ENCODE data around the gene KDM2B.

The KDM2B gene

DNA sequence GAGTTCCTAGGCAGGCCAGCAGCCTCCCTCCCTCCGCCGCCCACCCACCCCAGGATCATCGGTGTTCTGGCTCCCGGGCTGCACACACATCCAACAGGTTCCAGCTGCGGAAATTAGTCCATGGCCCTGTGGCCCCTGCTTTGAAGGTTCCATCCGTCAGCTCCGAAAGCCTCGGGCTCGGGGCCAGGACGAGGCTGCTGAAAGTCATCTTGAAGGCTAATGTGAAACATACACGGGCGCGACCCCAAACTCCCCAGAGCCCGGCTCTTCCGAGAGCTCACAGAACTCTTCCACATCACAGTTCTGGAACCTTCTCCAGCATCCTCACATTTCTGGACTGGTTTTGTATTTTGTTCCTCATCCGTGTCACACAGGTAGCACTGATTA is 19.8 kb downstream of the KDM2B start:
- no peak for DNase-seq (ENCODE audit: low read depth)

DNA sequence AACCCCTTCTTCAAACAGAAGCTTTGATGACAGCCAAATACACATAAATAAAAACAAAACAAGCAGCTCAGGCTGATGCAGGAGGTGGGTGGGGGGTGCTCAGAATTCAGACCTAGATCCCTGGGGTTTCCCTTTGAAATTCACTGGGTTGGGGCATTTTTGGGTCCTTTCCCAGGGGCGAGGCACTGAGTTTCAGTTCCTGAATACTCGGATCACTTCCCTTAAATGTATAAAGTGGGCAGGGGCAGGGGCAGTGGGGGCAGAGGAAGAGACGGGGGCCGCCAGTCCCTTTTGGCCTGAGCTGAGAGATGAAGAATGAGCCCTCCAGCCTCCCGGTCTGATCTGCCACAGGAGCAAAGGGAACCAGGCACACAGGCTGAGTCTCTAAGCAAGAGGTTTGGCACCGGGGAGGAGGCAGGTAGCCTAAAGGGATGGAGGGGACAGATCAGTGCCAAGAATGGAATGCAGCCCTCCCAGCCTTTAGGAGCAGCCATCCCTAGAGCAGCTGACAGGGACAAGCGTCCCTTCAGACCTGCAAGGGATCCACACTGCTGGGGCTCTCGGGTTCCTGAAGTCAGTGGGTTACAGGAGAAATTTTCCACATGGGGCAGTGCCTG is 20.3 kb downstream of the KDM2B start:
- no peak for DNase-seq (ENCODE audit: low read depth)

DNA sequence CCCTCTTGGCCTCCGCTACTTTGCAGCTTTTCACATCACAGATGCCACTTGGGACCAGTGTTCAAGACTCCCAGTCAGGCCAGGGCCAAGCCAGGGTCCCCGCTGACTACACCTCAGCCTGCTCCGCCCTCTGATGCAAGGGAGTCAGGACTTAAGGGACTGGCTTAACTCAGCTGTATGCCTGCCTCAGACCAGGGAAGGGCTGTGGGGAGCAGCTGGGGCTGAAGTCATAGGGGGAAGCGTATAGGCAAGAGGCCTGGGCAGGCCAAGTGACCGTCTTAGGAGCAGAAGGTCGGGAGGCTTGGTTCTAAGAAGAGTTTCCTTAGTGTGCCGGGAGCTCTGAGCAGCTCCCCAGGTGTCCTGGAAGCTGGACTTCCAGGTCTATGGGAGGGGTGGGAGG is 21.9 kb downstream of the KDM2B start:
- no peak for DNase-seq (ENCODE audit: low read depth)

DNA sequence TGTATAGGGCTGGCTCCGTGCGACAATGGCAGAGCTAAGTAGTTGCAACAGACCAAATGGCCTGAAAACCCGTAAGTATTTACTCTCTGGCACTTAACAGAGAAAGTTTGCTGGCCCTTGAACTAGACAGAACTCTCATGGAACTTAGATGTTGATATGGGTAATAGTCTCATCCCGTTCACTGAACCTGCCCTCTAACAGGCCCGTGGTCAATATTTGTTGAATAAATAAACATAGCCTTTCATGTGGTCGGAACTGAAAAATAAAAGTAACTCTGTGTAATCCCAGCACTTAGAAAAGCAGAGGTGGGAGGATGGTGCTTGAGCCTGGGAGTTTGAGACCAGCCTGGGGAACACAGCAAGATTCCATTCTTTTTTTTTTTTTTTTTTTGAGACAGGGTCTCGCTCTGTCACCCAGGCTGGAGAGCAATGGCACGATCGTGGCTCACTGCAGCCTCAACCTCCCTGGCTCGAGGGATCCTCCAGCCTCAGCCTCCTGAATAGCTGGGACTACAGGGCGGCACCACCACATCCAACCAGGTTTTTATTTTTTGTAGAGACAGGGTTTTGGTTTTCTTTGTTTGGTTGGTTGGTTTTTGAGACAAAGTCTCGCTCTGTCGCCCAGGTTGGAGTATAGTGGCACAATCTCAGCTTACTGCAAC is 29.7 kb downstream of the KDM2B start:
- no peak for DNase-seq (ENCODE audit: low read depth)

DNA sequence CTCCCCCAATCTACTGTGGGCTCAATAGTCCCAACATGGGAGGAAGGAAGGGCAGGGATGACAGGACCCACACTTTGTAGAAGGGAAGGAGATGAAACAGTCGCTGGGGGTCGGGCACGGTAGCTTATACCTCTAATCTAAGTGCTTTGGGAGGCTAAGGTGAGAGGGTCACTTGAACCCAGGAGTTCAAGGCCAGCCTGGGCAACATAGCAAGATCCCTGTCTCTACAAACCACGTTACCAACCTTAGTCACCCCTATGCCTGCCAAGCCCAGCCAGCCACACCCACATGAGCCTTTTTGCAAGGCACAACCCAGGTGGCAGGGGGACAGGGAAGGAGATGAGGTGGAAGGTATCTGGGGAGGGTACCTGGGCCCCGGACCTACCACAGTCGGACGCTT is 31.7 kb downstream of the KDM2B start:
- no peak for DNase-seq (ENCODE audit: low read depth)

DNA sequence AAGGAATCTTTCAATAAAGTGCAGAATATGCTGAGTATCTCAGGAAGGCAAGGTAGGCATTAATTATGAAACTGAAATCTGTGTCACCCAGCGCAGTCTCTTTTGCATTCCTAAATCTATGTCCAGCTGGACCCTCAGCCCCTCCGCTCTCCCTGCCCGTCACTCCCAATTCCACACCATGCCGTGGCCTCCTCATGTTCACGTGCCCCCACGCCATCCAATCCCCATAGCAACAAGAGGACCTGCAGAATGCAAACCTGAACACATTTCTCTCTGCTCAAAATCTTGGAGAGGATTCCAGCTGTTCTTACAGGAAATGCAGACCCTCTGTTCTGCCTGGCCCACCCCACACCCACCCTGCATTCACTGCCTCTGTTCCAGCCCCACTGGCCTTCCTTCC is 35.3 kb downstream of the KDM2B start:
- DNase-seq (ENCODE audit: low read depth), result no peak

DNA sequence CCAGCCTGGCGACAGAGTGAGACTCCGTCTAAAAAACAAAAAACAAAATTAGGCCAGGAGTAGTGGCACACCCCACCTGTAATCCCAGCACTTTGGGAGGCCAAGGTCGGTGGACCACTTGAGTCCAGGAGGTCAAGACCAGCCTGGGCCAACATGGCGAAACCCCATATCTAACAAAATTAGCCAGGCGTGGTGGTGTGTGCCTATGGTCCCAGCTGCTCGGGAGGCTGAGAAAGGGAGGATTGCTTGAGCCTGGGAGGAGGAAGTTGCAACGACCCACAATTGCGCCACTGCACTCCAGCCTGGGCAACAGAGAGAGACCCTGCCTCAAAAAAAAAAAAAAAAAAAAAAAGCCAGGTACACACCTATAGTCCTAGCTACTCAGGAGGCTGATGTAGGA is 37.0 kb downstream of the KDM2B start:
- DNase-seq (ENCODE audit: low read depth), result no peak

DNA sequence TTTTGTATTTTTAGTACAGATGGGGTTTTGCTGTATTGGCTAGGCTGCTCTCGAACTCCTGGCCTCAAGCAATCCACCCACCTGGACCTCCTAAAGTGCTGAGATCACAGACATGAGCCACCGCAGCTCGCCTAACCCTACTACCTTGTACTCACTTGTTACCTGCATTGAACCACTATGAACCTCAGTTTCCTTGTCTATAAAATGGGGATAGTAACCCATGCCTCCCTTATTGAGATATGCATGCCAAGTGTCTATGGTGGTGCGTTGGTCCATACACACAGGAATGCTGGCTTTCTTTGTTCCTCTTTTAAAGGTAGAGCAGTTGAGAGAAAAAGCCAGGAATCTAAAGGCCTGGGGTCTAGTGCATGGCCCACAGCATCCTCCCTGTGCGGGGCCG is 40.9 kb downstream of the KDM2B start:
- DNase-seq (ENCODE audit: low read depth), result no peak

DNA sequence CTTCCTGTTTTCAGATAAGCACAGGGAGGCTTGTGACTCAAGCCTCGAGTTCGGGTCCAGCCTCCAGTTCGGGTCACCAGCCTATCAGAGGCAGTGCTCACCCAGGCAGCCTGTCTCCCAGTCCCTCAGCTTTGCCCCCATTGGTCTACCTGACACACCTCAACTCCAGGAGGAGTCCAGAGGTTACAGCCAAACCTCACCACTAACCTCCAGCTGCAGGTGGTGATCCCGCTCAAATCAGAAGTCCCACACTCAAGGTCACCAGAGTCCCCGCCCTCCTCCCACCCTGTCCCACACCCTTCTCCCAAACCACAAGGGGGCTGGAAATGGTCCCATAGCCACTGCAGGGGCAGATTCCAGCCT is 42.1 kb downstream of the KDM2B start:
- peak; percentile 26 for DNase-seq (ENCODE audit: low read depth)

DNA sequence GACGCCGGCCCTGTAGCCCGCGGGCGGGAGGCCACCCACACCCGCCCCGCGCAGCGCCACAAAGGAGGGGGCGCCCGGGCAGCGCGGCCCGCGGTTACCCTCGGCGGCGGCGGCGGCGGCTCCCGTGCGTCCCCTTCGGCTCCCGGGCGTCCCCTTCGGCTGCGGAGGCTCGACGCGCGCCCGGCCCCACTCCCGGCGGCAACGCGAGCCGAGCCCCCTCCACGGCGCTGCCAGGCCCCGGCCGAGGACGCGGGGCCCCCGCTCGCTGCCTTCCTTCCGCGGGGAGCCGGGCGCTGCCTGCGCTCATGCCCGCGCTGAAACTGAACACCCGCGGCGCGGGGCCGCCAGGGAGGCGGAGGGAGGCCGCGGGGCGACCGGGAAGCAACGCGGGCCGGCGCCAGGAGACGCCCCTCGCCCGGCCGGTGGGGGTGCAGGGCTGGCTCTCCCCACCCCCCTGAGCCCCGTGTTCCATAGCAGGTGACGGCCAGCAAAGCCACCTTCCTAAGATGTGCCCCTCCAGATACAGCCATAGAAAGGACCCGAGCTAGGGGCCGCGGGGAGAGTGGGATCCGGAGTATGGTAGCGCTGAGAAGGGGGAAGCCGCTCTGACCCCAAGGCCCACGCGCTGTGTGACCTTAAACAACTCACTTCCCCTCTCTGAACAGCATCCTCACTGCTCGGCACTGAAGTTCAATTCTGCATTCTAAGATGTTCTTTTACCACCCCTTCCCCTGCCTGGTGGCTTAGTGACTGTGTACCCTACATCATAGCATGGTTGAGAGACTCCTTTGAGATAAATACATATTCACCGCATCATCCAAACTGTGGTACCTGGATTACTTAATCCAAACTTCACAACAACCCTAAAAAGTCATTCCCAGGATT is 42.8 kb downstream of the KDM2B start:
- no peak for DNase-seq (ENCODE audit: low read depth)

DNA sequence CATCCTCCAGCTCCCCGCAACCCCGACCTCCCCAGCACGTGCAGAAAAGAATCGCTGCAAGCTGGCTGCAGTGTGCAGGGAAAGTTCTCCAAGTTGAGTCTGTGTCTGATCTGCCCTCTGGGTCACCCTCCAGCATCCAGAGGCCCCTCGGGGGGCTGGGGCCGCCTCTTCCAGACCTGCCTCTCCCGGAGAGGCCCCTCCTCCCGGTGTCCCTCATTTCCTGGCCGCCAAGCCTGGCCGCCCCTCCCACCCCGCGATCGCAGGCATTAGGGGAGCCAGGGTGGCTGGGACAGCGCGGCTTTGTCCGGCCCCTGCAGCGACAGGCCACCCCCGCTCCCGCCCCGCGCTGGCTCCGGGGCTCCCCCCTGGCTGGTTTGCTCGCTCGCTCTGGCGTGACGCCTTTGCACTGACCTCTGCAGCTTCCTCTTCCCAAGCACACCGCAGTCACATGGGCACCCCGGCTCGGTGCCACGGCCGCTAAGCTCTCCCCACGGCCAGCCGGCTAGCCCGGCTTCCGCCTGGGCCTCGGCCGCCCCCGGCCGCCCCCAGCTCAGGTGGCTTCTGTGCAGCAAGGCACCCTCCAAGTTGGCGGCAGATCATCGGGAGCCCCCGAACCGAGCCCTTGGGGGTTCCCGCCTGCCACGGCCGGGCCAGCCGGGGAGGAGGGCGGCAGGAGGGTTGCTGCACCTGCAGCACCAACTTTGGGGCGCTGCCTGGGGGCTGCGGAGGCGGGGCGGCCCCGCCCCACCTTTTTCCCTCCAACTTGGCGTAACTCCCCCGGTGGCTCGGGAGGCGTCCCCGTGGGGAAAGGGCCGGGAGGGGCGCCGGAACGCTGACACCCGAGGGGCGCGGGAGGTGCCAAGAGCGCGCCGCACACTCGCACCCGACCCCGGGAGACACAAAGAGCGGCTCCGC is 43.7 kb downstream of the KDM2B start:
- DNase-seq (ENCODE audit: low read depth), result peak; percentile 51

DNA sequence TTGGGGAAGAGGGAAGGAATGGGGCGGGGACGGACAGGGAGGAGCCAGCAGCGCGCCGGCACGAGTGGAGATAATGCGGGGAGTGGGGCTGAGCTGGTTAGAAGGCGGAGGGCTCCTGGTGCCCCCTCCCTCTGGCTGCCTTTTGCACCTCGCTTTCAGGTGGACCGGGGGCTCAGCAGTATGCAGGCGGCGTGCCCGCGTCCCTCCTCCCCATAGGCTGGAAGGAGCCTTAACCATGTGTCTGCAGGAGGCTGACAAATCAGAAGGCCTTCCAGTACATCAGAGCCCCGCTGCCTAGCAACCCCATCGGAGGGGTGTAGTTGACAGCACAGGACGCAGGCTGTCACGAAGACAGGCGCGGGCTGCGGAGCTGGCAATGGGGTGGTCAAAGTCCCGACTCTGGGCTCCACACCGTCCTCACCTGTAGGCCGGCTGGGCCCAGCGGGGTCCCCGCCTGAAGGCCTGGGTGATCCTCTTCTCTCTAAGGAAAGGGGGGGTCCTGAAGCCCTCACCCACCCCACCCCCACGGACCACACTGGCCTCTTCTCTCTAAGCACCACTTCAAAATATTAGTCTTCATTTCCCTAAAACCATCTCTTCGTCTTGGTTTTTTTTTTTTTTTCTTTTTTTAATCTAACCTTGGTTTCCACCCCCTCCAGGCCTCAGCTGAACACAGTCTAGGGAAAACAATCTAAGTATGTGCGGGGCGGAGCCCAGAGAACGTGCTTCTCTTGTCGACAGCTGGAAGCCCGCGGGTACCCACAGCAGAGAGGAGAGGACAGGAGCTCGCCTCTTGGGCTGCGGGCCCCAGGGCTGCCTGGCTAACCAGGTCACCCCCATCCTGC is 44.5 kb downstream of the KDM2B start:
- peak; percentile 78 for DNase-seq (ENCODE audit: low read depth)

DNA sequence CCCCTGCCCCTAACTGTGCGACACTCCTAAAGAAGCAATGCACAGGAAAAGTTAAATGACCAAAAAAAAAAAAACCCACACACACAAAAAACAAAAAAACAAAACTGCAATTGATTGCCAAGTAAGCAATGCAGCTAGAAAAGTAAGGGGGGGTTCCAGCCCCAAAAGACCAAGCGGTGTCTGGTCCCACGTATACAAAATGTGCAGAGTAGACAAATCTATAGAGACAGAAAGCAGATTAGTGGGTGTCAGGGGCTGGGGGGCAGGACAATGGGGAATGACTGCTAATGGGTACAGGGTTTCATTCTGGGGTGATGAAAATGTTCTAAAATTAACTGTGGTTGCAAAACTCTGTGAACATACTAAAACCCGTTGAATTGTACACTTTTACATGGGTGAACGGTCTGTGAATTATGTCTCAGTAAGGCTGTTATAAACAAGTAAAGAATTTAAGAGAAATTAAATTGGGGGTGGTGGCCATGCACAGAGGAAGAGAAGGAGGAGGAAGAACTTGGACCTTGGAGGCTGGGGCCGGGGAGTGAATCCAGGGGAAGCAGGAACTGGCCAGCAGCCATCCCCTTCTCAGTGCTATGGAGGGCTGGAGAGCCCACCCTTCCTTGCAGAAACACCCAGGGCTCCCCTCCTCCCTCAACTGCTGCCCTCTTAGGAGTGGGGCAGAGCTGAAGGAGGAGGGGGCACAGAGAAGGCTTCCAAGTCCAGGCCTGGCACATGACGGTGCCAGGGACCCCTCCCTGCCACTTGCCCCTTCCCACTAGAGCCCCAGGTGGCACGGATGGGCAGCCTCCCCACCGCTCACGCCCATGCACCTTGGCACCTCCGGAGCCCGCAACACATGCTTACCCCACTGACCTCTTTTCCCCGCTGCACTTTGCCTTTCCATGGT is 45.4 kb downstream of the KDM2B start:
- DNase-seq (ENCODE audit: low read depth), result no peak

DNA sequence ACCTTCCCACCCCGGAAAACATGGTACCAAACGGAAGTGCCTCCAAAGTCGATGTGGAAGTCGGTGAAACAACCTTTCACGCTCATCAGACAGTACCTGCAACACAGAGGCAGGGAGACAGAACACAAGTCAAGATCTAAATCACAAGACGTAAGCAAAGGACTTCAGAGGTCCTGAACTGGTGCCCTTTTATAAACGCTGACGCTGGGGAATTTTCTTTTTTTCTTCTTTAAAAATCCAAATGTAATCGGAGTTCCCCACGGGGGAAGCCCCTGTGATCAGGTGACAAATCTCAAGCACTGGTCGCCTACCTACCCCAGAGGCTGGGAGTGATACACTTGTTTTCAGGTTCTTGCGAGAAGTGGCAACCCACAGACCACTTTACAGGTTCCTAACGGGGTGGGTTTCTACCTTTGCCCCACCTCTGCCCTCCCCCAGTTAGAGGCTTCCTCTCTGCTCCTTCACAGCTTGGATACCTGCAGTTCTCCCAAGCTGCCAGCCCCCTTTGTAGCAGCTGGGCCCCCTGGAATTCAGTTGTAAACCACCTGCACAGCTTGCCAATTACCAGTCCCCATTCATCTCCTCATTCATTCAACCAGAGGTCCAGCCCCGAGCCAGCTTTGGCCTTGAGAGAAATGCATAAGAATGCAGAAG is 46.2 kb downstream of the KDM2B start:
- no peak for DNase-seq (ENCODE audit: low read depth)

DNA sequence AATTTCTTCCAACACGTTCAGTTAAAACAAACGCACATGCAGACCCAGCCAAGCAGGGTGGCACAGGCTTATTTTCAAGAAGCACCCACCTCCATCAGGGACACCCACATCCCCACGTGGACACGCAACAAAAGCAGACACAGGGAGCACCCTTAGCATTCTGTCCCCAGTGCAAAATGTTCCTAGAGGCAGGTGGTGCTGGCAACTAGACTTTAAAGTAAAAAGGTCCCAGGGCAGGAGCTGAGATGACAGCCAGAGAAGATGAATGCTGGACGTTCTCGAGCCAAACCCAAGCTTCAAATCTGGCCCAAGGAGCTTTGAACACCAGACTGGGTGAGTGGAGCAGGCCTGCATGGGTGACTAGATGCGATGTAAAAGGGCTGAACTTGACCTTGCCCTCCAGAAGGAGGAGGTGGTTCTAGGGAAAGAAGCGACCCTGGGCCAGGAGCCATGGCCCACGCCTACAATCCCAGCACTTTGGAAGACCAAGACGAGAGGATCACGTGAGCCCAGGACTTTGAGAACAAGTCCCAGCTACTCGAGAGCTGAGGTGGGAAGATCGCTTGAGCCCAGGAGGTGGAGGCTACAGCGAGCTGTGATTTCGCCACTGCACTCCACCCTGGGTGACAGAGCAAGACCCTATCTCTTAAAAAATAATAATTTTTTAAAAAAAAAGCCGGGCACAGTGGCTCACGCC is 47.3 kb downstream of the KDM2B start:
- no peak for DNase-seq (ENCODE audit: low read depth)

DNA sequence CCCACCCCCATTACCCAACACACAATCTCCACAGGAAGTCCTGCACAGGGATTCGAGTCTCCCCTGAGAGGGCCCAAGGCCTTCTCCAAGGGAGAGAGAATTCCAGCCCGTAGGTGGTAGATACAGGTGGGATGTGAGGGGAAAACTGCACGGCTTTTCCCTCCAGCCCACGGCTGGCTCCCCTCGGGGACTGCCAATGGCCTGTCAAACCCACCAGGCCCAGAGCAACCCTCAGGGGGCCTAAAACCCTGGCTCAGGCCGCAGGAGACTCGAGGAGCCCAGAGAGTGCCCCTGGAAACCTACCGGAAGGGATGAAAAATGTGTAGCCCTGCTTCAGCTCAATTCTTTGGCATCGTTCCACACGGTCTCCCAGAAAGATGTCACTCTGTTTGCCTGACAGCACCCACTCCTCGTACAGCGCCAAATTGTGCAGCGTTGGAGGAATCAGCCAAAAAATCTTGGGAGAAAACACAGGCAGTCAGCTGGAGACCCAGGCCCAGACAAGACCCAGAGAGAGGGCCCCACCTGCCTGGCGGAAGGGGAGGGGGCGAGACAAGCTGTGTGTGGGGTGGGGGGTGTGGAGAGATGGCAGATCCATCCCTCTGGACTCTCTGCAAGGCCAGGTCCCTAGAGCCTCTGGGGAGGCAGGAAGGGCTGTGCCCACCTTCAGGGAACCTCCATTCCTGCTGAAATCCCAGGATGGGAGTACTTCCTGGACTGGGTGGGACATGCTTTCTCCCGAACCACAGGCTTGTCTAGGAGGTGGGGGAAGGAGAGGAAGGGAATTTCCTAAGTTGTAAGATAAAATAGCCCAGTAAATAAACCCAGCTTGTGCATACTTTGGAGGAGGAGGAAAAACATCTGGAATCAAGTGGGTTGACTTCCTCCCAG is 48.1 kb downstream of the KDM2B start:
- DNase-seq (ENCODE audit: low read depth), result peak; percentile 21

DNA sequence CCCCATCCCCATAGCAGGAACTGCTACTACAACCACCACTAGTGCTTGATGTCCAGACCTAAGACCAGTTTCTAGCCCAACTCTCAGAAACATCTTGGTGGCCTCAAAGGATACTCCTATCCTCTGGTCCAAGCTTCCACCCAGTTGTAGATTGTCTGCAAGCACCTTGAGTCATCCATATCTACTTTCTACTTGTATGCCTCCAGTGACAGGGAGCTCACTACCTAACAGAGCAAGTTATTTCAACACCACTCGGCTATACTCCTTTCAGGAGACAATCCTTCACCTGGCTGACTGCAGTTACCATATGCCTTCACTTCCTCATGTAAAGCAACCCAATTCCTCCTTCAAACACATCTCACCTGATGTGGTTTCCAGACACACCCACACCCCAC is 49.5 kb downstream of the KDM2B start:
- no peak for DNase-seq (ENCODE audit: low read depth)

Measured in amniotic epithelial cell (primary cell).